ENCODE results near the gene PRAC1. TPM values are rescaled to one million over a fixed set of nuclear protein-coding genes. Genes with fewer than 3 reads are reported as not detected.

PRAC1 gene
- not detected in 2 replicates for total RNA-seq

DNA sequence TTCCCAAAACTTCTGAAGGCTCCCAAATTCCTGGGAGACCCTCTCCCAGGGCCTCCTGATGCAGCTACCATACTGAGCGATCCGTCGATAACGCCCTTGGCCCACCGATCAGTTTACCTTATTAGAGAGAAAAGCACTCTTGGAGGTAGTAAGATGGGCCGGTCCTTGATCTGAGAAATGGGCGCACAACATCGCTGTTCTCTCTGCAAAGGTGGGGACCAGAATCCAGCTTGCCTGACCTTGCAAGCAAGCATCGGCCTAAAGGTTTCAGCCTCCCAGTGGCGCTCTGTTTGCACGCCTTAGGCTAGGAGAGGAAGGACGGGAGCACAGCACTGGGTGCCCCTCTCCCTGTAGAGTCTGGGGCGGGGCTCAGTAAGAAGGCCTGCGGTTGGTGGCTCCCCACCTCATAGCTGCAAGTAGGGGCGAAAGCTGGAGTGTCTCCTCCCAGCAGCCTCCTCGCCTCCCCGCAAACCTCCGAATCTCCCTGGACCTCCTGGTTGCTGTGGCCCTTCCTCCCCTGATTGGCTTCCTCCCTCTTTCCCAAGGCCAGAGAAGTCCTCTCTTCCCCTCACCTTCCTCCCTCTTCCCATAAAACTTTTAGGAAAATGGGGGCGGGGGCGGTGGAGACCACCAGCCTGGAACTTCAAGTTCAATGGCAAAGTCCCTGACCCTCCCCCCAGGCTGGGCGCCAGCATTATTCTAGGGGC, at the start of gene PRAC1:
Gene PRAC1 (minus strand): TSS at position 318 of the 707 bp plus-strand sequence. CDS start 126 bp downstream, at position 192.

DNA sequence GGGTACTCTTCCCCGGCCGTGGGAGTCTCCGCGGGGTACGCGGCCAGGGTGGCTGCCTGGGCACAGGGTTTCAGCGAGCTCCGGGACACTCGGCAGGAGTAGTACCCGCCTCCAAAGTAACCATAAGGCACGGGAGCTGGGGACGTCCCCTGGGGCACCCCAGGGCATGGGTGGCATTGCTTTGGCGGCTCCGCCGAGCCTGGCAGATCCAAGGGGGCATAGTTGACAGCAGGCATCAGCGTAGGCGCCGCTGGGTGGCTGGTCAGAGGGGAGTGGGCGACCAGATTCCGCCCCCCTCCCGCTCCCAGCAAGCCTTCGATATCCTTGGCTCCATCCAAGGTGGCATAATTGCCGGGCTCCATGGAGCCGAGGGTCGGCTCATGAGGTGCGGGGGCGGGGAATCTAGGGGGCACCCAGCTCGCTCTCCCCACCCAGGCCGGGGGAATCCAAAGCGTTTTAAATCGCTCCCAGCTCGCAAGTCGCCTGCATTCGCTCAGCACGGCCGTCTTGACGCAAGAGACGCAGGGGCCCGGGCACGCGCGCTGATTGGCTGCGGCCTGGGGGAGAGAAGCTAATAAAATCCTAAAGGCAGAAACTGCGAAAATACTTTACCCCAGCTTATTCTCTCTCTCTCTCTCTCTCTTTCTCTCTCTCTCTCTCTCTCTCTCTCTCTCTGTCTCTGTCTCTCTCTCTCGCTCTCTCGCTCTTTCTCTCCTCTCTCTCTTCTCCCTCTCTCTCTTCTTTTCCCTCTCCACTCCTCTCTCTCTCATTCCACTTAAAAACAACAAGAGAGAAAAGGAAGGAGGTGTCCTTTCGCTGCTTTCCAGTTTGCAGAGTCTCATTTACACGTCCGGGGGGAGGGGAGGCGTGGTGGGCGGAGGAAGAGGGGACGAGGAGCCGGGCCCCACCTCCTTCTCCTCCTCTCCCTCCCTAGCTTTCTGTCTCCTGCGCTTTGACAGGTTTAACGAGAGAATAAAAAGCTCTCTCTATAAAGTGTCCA, 6.2 kb upstream of the PRAC1 start, which contains the start of gene HOXB13:
Gene HOXB13 (minus strand): TSS at position 519 of the 1,000 bp plus-strand sequence. CDS start 157 bp downstream, at position 362.

DNA sequence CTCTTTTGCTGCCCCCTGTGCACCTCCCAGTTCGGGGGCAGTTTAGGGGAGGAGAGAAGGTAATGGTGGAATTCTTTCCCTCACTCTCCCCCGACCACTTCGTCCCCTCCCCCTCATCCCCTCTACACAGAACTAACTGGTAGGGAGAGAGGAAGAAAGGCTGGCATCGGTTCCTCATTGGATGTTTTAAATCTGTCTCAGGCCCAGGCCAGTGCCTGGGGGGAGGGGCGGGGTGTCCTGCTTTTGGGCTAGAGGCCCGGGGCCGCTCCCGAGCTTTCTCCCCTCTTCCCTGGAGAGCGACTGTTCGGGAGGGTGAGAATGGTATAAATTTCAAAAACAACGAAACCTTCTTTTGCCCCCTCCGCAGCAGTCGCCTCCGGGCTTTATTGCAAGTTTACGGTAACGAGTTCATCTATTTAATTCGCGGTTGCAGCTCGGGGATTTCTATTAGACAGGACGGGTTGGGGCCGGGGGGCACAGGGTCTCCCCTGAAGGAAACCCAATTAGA, 651 bp upstream of the PRAC1 start, which contains the start of gene PRAC2:
Gene PRAC2 (plus strand): TSS at position 271 of the 508 bp plus-strand sequence. CDS start 1,226 bp downstream, outside the sequence.

Other genes with a start within 250 kb of the PRAC1 start
- gene HOXB1, start 191.5 kb downstream of the PRAC1 start, total RNA-seq: not detected in 2 replicates
- 3.3 and 5.8 TPM in 2 replicates for gene HOXB2, start 177.4 kb downstream of the PRAC1 start, total RNA-seq
- gene HOXB4, start 144.2 kb downstream of the PRAC1 start, total RNA-seq: 3.2 and 4.6 TPM in 2 replicates
- gene HOXB3, start 132.3 kb downstream of the PRAC1 start, total RNA-seq: 5.8 and 11.2 TPM in 2 replicates
- under 0.01 and 0.61 TPM in 2 replicates for gene HOXB5, start 128.7 kb downstream of the PRAC1 start, total RNA-seq
- 6.2 and 12.9 TPM in 2 replicates for gene HOXB6, start 117.5 kb downstream of the PRAC1 start, total RNA-seq
- 8.4 and 13.8 TPM in 2 replicates for gene HOXB7, start 111.5 kb downstream of the PRAC1 start, total RNA-seq
- gene HOXB8, start 107.2 kb downstream of the PRAC1 start, total RNA-seq: 2.0 and 3.6 TPM in 2 replicates
- gene HOXB9, start 96.2 kb downstream of the PRAC1 start, total RNA-seq: 0.32 and 0.76 TPM in 2 replicates
- gene PRAC2, start 667 bp upstream of the PRAC1 start, total RNA-seq: not detected in 2 replicates
- not detected in 2 replicates for gene HOXB13, start 6.2 kb upstream of the PRAC1 start, total RNA-seq
- not detected in 2 replicates for gene TTLL6, start 94.7 kb upstream of the PRAC1 start, total RNA-seq
- gene CALCOCO2, start 108.5 kb upstream of the PRAC1 start, total RNA-seq: 19.5 and 53.8 TPM in 2 replicates
- gene ATP5MC1, start 170.3 kb upstream of the PRAC1 start, total RNA-seq: 65.4 and 65.6 TPM in 2 replicates
- gene UBE2Z, start 185.9 kb upstream of the PRAC1 start, total RNA-seq: 48.2 and 53.9 TPM in 2 replicates
- 159 and 177 TPM in 2 replicates for gene SNF8, start 222.3 kb upstream of the PRAC1 start, total RNA-seq
- not detected in 2 replicates for gene GIP, start 246.1 kb upstream of the PRAC1 start, total RNA-seq